HepG2 (cell line): Measurements from ENCODE around the gene SHC1. TPM values are rescaled to one million over a fixed set of nuclear protein-coding genes. Genes with fewer than 3 reads are reported as not detected.

Experiments used
- ASH2L ChIP-seq: fragments of 300-600, 200-600 bp; sonication (generic); IDR thresholded peaks from 2 replicates; pipeline ENCODE4 v1.7.0; 2017; ENCODE audit warnings: low read depth, mild to moderate bottlenecking, moderate library complexity, mixed read lengths, low read length; ENCODE audit not compliant: insufficient read length
- BHLHE40 ChIP-seq: IDR thresholded peaks from 2 replicates; pipeline ENCODE4 v1.6.1; 2011; ENCODE audit warnings: low read length, improper control_type of control experiment
- CREB1 ChIP-seq, 2 experiments: fragments of 450-650 bp in 1 of 2; IDR thresholded peaks; 2 replicates each; pipeline ENCODE4 v1.6.1; 2016 to 2017; ENCODE audit warnings: control low read depth in 1 of 2, mild to moderate bottlenecking in 1 of 2, missing compliant biosample characterization in 1 of 2, missing genetic modification characterization in 1 of 2
- GATAD2A ChIP-seq: IDR thresholded peaks from 2 replicates; pipeline ENCODE4 v1.6.1; 2016
- HNRNPLL ChIP-seq: fragments of 200-400 bp; formaldehyde crosslinking; IDR thresholded peaks from 2 replicates; pipeline ENCODE4 v1.6.1; 2017; ENCODE audit warnings: mild to moderate bottlenecking, low read depth, low read length; ENCODE audit not compliant: poor library complexity, severe bottlenecking
- IKZF4 ChIP-seq: sonication (generic); formaldehyde crosslinking; IDR thresholded peaks from 2 replicates; pipeline ENCODE4 v1.5.1; 2020; ENCODE audit warnings: borderline replicate concordance, mild to moderate bottlenecking, low read depth, missing genetic modification reagents; ENCODE audit errors: not compliant biosample characterization
- KDM5A ChIP-seq: fragments of 200-600 bp; sonication (generic); IDR thresholded peaks from 2 replicates; pipeline ENCODE4 v1.7.0; 2018; ENCODE audit warnings: antibody characterized with exemption, mild to moderate bottlenecking, low read length, borderline replicate concordance
- LBX2 ChIP-seq: sonication (generic); formaldehyde crosslinking; IDR thresholded peaks from 2 replicates; pipeline ENCODE4 v1.5.0; 2020; ENCODE audit warnings: missing genetic modification reagents, mild to moderate bottlenecking, borderline replicate concordance
- MAF1 ChIP-seq: sonication (generic); formaldehyde crosslinking; IDR thresholded peaks from 2 replicates; pipeline ENCODE4 v1.5.0; 2020; ENCODE audit warnings: missing genetic modification reagents, borderline replicate concordance
- MLX ChIP-seq: IDR thresholded peaks from 2 replicates; pipeline ENCODE4 v1.6.1; 2016
- NFYC ChIP-seq: IDR thresholded peaks from 2 replicates; pipeline ENCODE4 v1.6.1; 2016; ENCODE audit warnings: missing genetic modification reagents, missing compliant biosample characterization
- NR2F1 ChIP-seq, 2 experiments: fragments of 450-650 bp in 1 of 2; formaldehyde crosslinking in 1 of 2; IDR thresholded peaks; 2 replicates each; pipeline versions ENCODE4 v1.5.0 to v1.6.1; 2016 to 2020; ENCODE audit warnings: mild to moderate bottlenecking in 1 of 2, missing compliant biosample characterization in 1 of 2, missing genetic modification reagents in 1 of 2, moderate library complexity in 1 of 2
- POLR2AphosphoS5 ChIP-seq: IDR thresholded peaks from 2 replicates; pipeline ENCODE4 v1.6.1; 2012; ENCODE audit warnings: low read depth, low read length
- RBFOX2 ChIP-seq: fragments of 200-400 bp; formaldehyde crosslinking; IDR thresholded peaks from 2 replicates; pipeline ENCODE4 v1.6.1; 2017; ENCODE audit warnings: low read depth, mild to moderate bottlenecking, low read length
- ZFY ChIP-seq: sonication (generic); formaldehyde crosslinking; IDR thresholded peaks from 2 replicates; pipeline ENCODE4 v1.4.0; 2020; ENCODE audit warnings: missing genetic modification reagents
- ZNF24 ChIP-seq: fragments of 450-650 bp; IDR thresholded peaks from 2 replicates; pipeline ENCODE4 v1.6.1; 2017; ENCODE audit warnings: antibody characterized with exemption, mild to moderate bottlenecking
- ZNF530 ChIP-seq: sonication (generic); formaldehyde crosslinking; IDR thresholded peaks from 2 replicates; pipeline ENCODE4 v1.5.0; 2020; ENCODE audit warnings: low read depth, mild to moderate bottlenecking, missing genetic modification reagents
- ZNF652 ChIP-seq: IDR thresholded peaks from 2 replicates; pipeline ENCODE4 v1.6.1; 2016; ENCODE audit warnings: low read depth, borderline replicate concordance
- ZNF691 ChIP-seq: sonication (generic); formaldehyde crosslinking; IDR thresholded peaks from 2 replicates; pipeline ENCODE4 v1.4.0; 2020; ENCODE audit warnings: missing genetic modification reagents, low read depth, mild to moderate bottlenecking, borderline replicate concordance
- ZNF724P ChIP-seq: sonication (generic); formaldehyde crosslinking; IDR thresholded peaks from 2 replicates; pipeline ENCODE4 v1.8.0; 2022; ENCODE audit warnings: missing genetic modification reagents, borderline replicate concordance
- ZNF737 ChIP-seq: sonication (generic); formaldehyde crosslinking; IDR thresholded peaks from 2 replicates; pipeline ENCODE4 v1.5.0; 2020; ENCODE audit warnings: missing genetic modification reagents, mild to moderate bottlenecking, borderline replicate concordance
- polyA plus RNA-seq, 8 experiments: library from polyadenylated mRNA; depleted of rRNA in 3 of 8; stranded (reverse) in 7 of 8; unstranded in 1 of 8; fragments of >200 nt; fragmentation: Illumina TruSeq in 4 of 8; extraction: Trizol in 4 of 8; gene quantifications; 2 replicates each; pipeline versions ENCODE4 v1.2.1 to v1.2.3, GENCODE V29; 2011 to 2016; ENCODE audit warnings: low read depth in 4 of 8, missing spikeins in 1 of 8, mixed read lengths in 1 of 8; ENCODE audit not compliant: insufficient read depth in 1 of 8
- total RNA-seq, 5 experiments: library from RNA; depleted of rRNA; stranded (reverse); fragments of >200 nt; fragmentation: Illumina TruSeq; extraction: Trizol; gene quantifications; 2 replicates each; pipeline ENCODE4 v1.2.3, GENCODE V29; 2016; ENCODE audit warnings: low read depth in 1 of 5
- TF ChIP-seq, protein P1 (sequence below): sonication (generic); formaldehyde crosslinking; IDR thresholded peaks from 2 replicates; pipeline ENCODE4 v1.4.0; 2020; ENCODE audit warnings: missing genetic modification reagents, borderline replicate concordance
- TF ChIP-seq, protein P2 (sequence below): sonication (generic); formaldehyde crosslinking; IDR thresholded peaks from 2 replicates; pipeline ENCODE4 v1.5.0; 2020; ENCODE audit warnings: mild to moderate bottlenecking, missing genetic modification reagents, borderline replicate concordance

The SHC1 gene
- total and polyA plus RNA-seq, 2 of the 13 experiments (the other 11 are each of a cell fraction or from before 2014, with no cell fraction given): 52.0 to 137 TPM

- TF ChIP-seq, protein P1, sequence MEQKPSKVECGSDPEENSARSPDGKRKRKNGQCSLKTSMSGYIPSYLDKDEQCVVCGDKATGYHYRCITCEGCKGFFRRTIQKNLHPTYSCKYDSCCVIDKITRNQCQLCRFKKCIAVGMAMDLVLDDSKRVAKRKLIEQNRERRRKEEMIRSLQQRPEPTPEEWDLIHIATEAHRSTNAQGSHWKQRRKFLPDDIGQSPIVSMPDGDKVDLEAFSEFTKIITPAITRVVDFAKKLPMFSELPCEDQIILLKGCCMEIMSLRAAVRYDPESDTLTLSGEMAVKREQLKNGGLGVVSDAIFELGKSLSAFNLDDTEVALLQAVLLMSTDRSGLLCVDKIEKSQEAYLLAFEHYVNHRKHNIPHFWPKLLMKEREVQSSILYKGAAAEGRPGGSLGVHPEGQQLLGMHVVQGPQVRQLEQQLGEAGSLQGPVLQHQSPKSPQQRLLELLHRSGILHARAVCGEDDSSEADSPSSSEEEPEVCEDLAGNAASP (CRISPR knock-in tag): no peak; the same call in 1 of the 2 replicates
- TF ChIP-seq LBX2 (CRISPR knock-in tag) (0 out of 2 replicates have a peak, but pooled peaks have one; percentile 21), ZNF724P (CRISPR knock-in tag) (no peak), MAF1 (CRISPR knock-in tag) (0 out of 2 replicates have a peak, but pooled peaks have one; percentile 27), GATAD2A (CRISPR knock-in tag) (0 out of 2 replicates have a peak, but pooled peaks have one; percentile 0), KDM5A (peak; percentile 78), NR2F1 (CRISPR knock-in tag; IDR thresholded peaks at IDR 0.05) (peak in 1 of 2 experiments; percentile 14; a peak in 1 of 4 replicates), ZNF691 (CRISPR knock-in tag) (0 out of 2 replicates have a peak, but pooled peaks have one; percentile 14), HNRNPLL (peak; percentile 58), BHLHE40 (peak; percentile 89), CREB1 (IDR thresholded peaks at IDR 0.05) (peak; percentile 73; the same call in 1 of the 2 replicates), CREB1 (CRISPR knock-in tag; IDR thresholded peaks at IDR 0.05) (peak; percentile 74), NFYC (peak; percentile 89), MLX (CRISPR knock-in tag) (no peak), POLR2AphosphoS5 (peak; percentile 64; the same call in 1 of the 2 replicates), ZNF530 (CRISPR knock-in tag) (no peak), ZNF24 (no peak), ZNF737 (CRISPR knock-in tag) (0 out of 2 replicates have a peak, but pooled peaks have one; percentile 79), ASH2L (peak; percentile 19), RBFOX2 (peak; percentile 77; the same call in 1 of the 2 replicates), IKZF4 (CRISPR knock-in tag) (no peak), ZNF652 (CRISPR knock-in tag) (no peak), ZFY (CRISPR knock-in tag) (0 out of 2 replicates have a peak, but pooled peaks have one; percentile 3)
- TF ChIP-seq, protein P2, sequence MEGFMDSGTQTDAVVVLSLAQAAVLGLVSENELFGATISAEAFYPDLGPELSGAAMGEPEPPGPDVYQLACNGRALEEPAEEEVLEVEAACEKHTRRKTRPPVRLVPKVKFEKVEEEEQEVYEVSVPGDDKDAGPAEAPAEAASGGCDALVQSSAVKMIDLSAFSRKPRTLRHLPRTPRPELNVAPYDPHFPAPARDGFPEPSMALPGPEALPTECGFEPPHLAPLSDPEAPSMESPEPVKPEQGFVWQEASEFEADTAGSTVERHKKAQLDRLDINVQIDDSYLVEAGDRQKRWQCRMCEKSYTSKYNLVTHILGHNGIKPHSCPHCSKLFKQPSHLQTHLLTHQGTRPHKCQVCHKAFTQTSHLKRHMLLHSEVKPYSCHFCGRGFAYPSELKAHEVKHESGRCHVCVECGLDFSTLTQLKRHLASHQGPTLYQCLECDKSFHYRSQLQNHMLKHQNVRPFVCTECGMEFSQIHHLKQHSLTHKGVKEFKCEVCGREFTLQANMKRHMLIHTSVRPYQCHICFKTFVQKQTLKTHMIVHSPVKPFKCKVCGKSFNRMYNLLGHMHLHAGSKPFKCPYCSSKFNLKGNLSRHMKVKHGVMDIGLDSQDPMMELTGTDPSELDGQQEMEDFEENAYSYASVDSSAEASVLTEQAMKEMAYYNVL (CRISPR knock-in tag): peak; percentile 88; the same call in 1 of the 2 replicates
Measured at GRCh38 chr1:155001675-155002463, 31.3 kb upstream of the SHC1 start (continued).
